GM12872 (cell line): ENCODE data around the gene SYNDIG1.

Experiments used
- CTCF ChIP-seq: IDR thresholded peaks from 3 replicates; pipeline ENCODE4 v1.5.1; 2011; ENCODE audit warnings: low read depth, mild to moderate bottlenecking, low read length, moderate library complexity; ENCODE audit not compliant: insufficient read depth

Gene SYNDIG1

GRCh38 chr20:24469116-24469893 is at the start of gene SYNDIG1:
Gene SYNDIG1 (plus strand): TSS chr20:24469629. CDS start chr20:24543098, 73,469 bp downstream.
- no peak for TF ChIP-seq CTCF

- no peak for TF ChIP-seq CTCF
Measured at GRCh38 chr20:24419786-24420185, 49.6 kb upstream of the SYNDIG1 start.

GRCh38 chr20:24420567-24420966 is 48.9 kb upstream of the SYNDIG1 start:
- TF ChIP-seq CTCF: no peak

- no peak for TF ChIP-seq CTCF
Measured at GRCh38 chr20:24421071-24421470, 48.4 kb upstream of the SYNDIG1 start.

- no peak for TF ChIP-seq CTCF
Measured at GRCh38 chr20:24422091-24422760, 47.2 kb upstream of the SYNDIG1 start.

- TF ChIP-seq CTCF: no peak
Measured at GRCh38 chr20:24423390-24424313, 45.8 kb upstream of the SYNDIG1 start.

GRCh38 chr20:24425523-24426135 is 43.8 kb upstream of the SYNDIG1 start:
- no peak for TF ChIP-seq CTCF
